Measurements from ENCODE around the gene SEMG1.

The SEMG1 gene

GRCh38 chr20:45257161-45257560 lies 50.3 kb downstream of the SEMG1 start:
- H3K18ac ChIP-seq (ENCODE audit: low read length): no peak overlapping the region
- H3K27ac ChIP-seq (ENCODE audit: low read depth, low read length): no peak overlapping the region
- H3K4me2 ChIP-seq (ENCODE audit: low read length): no peak overlapping the region
- no CpG with 5 or more reads among the region's 3 CpGs for WGBS (ENCODE audit: extremely low coverage, insufficient coverage, low lambda C conversion rate)
- no peak overlapping the region for H4K8ac ChIP-seq (ENCODE audit: low read depth, low read length)
- no peak overlapping the region for H2BK120ac ChIP-seq (ENCODE audit: low read depth, low read length)
- no peak overlapping the region for H3K23ac ChIP-seq (ENCODE audit: low read length)
- peaks cover 7% of the 10 kb centered on the region for H3K4me1 ChIP-seq (ENCODE audit: control insufficient read depth, low read depth, low read length)
- no peaks in the 10 kb centered on the region for H3K36me3 ChIP-seq (ENCODE audit: control insufficient read depth, insufficient read depth, low read length)
- no peak overlapping the region for H3K4ac ChIP-seq (ENCODE audit: low read depth, low read length)
- no peak overlapping the region for H2BK15ac ChIP-seq (replicated peaks; ENCODE audit: low read depth)
- no peaks in the 10 kb centered on the region for H3K27me3 ChIP-seq (ENCODE audit: insufficient read depth, low read length, poor library complexity)
- no peaks in the 10 kb centered on the region for H3K79me2 ChIP-seq (ENCODE audit: control insufficient read depth, insufficient read depth, low read length)
- no peaks in the 10 kb centered on the region for H3K79me1 ChIP-seq (ENCODE audit: low read length)
- H3K56ac ChIP-seq (ENCODE audit: low read length): no peak overlapping the region
- no peak overlapping the region for H4K5ac ChIP-seq (ENCODE audit: low read length)
- H2BK5ac ChIP-seq (ENCODE audit: low read length): no peak overlapping the region
- H3K9ac ChIP-seq (ENCODE audit: low read length): no peak overlapping the region
- DNase-seq: no peak
- H2AK5ac ChIP-seq (ENCODE audit: low read length): no peak overlapping the region
- no peak overlapping the region for H3K4me3 ChIP-seq (ENCODE audit: low read length)

- Histone ChIP-seq H2BK120ac (ENCODE audit: low read depth, low read length) (no peak overlapping the region), H3K23ac (ENCODE audit: low read length) (no peak overlapping the region), H2AK5ac (ENCODE audit: low read length) (no peak overlapping the region), H3K36me3 (ENCODE audit: control insufficient read depth, insufficient read depth, low read length) (no peaks in the 10 kb centered on the region), H3K18ac (ENCODE audit: low read length) (no peak overlapping the region), H3K4me2 (ENCODE audit: low read length) (no peak overlapping the region), H3K79me1 (ENCODE audit: low read length) (no peaks in the 10 kb centered on the region), H3K27ac (ENCODE audit: low read depth, low read length) (no peak overlapping the region), H3K4me3 (ENCODE audit: low read length) (no peak overlapping the region), H3K27me3 (ENCODE audit: insufficient read depth, low read length, poor library complexity) (no peaks in the 10 kb centered on the region), H3K9ac (ENCODE audit: low read length) (no peak overlapping the region), H2BK15ac (replicated peaks; ENCODE audit: low read depth) (no peak overlapping the region), H3K79me2 (ENCODE audit: control insufficient read depth, insufficient read depth, low read length) (no peaks in the 10 kb centered on the region), H4K5ac (ENCODE audit: low read length) (no peak overlapping the region), H4K8ac (ENCODE audit: low read depth, low read length) (no peak overlapping the region), H3K4me1 (ENCODE audit: control insufficient read depth, low read depth, low read length) (peaks cover 7% of the 10 kb centered on the region), H3K56ac (ENCODE audit: low read length) (no peak overlapping the region), H2BK5ac (ENCODE audit: low read length) (no peak overlapping the region), H3K4ac (ENCODE audit: low read depth, low read length) (no peak overlapping the region)
- no peak for DNase-seq
- WGBS (ENCODE audit: extremely low coverage, insufficient coverage, low lambda C conversion rate): no CpG with 5 or more reads among the region's 7 CpGs
Measured at GRCh38 chr20:45257711-45258110, 50.9 kb downstream of the SEMG1 start.

GRCh38 chr20:45258259-45258658 lies 51.4 kb downstream of the SEMG1 start:
- Histone ChIP-seq H3K27me3 (ENCODE audit: insufficient read depth, low read length, poor library complexity) (no peaks in the 10 kb centered on the region), H3K56ac (ENCODE audit: low read length) (no peak overlapping the region), H3K18ac (ENCODE audit: low read length) (no peak overlapping the region), H3K79me1 (ENCODE audit: low read length) (no peaks in the 10 kb centered on the region), H2BK5ac (ENCODE audit: low read length) (no peak overlapping the region), H3K4me3 (ENCODE audit: low read length) (no peak overlapping the region), H3K36me3 (ENCODE audit: control insufficient read depth, insufficient read depth, low read length) (no peaks in the 10 kb centered on the region), H3K9ac (ENCODE audit: low read length) (no peak overlapping the region), H3K4me1 (ENCODE audit: control insufficient read depth, low read depth, low read length) (peaks cover 7% of the 10 kb centered on the region), H3K27ac (ENCODE audit: low read depth, low read length) (no peak overlapping the region), H2AK5ac (ENCODE audit: low read length) (no peak overlapping the region), H4K8ac (ENCODE audit: low read depth, low read length) (no peak overlapping the region), H3K79me2 (ENCODE audit: control insufficient read depth, insufficient read depth, low read length) (no peaks in the 10 kb centered on the region), H4K5ac (ENCODE audit: low read length) (no peak overlapping the region), H3K4ac (ENCODE audit: low read depth, low read length) (no peak overlapping the region), H3K4me2 (ENCODE audit: low read length) (no peak overlapping the region), H3K23ac (ENCODE audit: low read length) (no peak overlapping the region), H2BK120ac (ENCODE audit: low read depth, low read length) (no peak overlapping the region), H2BK15ac (replicated peaks; ENCODE audit: low read depth) (no peak overlapping the region)
- no CpG with 5 or more reads among the region's 3 CpGs for WGBS (ENCODE audit: extremely low coverage, insufficient coverage, low lambda C conversion rate)
- DNase-seq: no peak

- no peak overlapping the region for H3K9ac ChIP-seq (ENCODE audit: low read length)
- H3K4ac ChIP-seq (ENCODE audit: low read depth, low read length): no peak overlapping the region
- no peak overlapping the region for H4K8ac ChIP-seq (ENCODE audit: low read depth, low read length)
- H3K18ac ChIP-seq (ENCODE audit: low read length): no peak overlapping the region
- no peaks in the 10 kb centered on the region for H3K36me3 ChIP-seq (ENCODE audit: control insufficient read depth, insufficient read depth, low read length)
- no peak overlapping the region for H3K4me2 ChIP-seq (ENCODE audit: low read length)
- H3K27me3 ChIP-seq (ENCODE audit: insufficient read depth, low read length, poor library complexity): no peaks in the 10 kb centered on the region
- no peak overlapping the region for H4K5ac ChIP-seq (ENCODE audit: low read length)
- peaks cover 7% of the 10 kb centered on the region for H3K4me1 ChIP-seq (ENCODE audit: control insufficient read depth, low read depth, low read length)
- no CpG with 5 or more reads among the region's 2 CpGs for WGBS (ENCODE audit: extremely low coverage, insufficient coverage, low lambda C conversion rate)
- H3K23ac ChIP-seq (ENCODE audit: low read length): no peak overlapping the region
- H2BK5ac ChIP-seq (ENCODE audit: low read length): no peak overlapping the region
- H3K4me3 ChIP-seq (ENCODE audit: low read length): no peak overlapping the region
- DNase-seq: no peak
- H3K27ac ChIP-seq (ENCODE audit: low read depth, low read length): no peak overlapping the region
- H3K79me1 ChIP-seq (ENCODE audit: low read length): no peaks in the 10 kb centered on the region
- no peak overlapping the region for H2AK5ac ChIP-seq (ENCODE audit: low read length)
- no peak overlapping the region for H2BK15ac ChIP-seq (replicated peaks; ENCODE audit: low read depth)
- H3K56ac ChIP-seq (ENCODE audit: low read length): no peak overlapping the region
- no peak overlapping the region for H2BK120ac ChIP-seq (ENCODE audit: low read depth, low read length)
- H3K79me2 ChIP-seq (ENCODE audit: control insufficient read depth, insufficient read depth, low read length): no peaks in the 10 kb centered on the region
Measured at GRCh38 chr20:45258664-45259063, 51.8 kb downstream of the SEMG1 start.
